Activated B cell treated with CpG ODN at 0.5 μM for 24 hours (primary cell): ENCODE measurements around the gene CHMP1A. TPM values are rescaled to one million over a fixed set of nuclear protein-coding genes. Genes with fewer than 3 reads are reported as not detected.
A peak's percentile ranks its signal among the peaks of the same experiment; 100 is the strongest.
"Not testable (repeated sequence)": the region's sequence is repeated elsewhere in the genome, so short reads cannot be mapped to it uniquely, and the experiment has no call there.

Source experiments
- ATAC-seq: fragments of 200-7000 bp; cut with Tn5 transposase; one replicate; pipeline ENCODE4 v1.10.0; 2021; ENCODE audit warnings: low read depth, mild to moderate bottlenecking, moderate library complexity
- CTCF ChIA-PET: fragments of 350-600 bp; sonication (Branson Sonifier 250); formaldehyde crosslinking; loops from one replicate; lab custom pipeline; 2021; ENCODE audit warnings: antibody characterized with exemption; lab: Charles Lee
- POLR2A ChIA-PET: fragments of 350-600 bp; sonication (Branson Sonifier 250); formaldehyde crosslinking; loops from one replicate; lab custom pipeline; 2021; ENCODE audit warnings: antibody characterized with exemption; lab: Charles Lee
- DNase-seq: peaks from one replicate; pipeline ENCODE4 v3.0.0; 2022
- H3K27ac Mint-ChIP-seq: one replicate; pipeline ENCODE4 v1.8.0; 2020; ENCODE audit warnings: mixed read lengths
- H3K27me3 Mint-ChIP-seq: one replicate; pipeline ENCODE4 v1.8.0; 2021; ENCODE audit warnings: mixed read lengths
- H3K36me3 Mint-ChIP-seq: one replicate; pipeline ENCODE4 v1.8.0; 2021; ENCODE audit warnings: low read depth, mixed read lengths
- H3K4me1 Mint-ChIP-seq: one replicate; pipeline ENCODE4 v1.8.0; 2021; ENCODE audit warnings: mixed read lengths
- H3K4me3 Mint-ChIP-seq: one replicate; pipeline ENCODE4 v1.8.0; 2020; ENCODE audit warnings: mild to moderate bottlenecking, mixed read lengths
- H3K9me3 Mint-ChIP-seq: one replicate; pipeline ENCODE4 v1.8.0; 2020; ENCODE audit warnings: mixed read lengths
- intact Hi-C: fragments of 100-400 bp; cut with micrococcal nuclease; formaldehyde crosslinking; loops from one replicate; pipeline ENCODE4 v1.15.1; 2024
- total RNA-seq: library from RNA; stranded (reverse); gene quantifications from 2 replicates; pipeline ENCODE4 v1.2.3, GENCODE V29; 2022
- TF ChIP-seq, protein P1 (sequence below): fragments of 200-600 bp; IDR thresholded peaks from one replicate; pipeline ENCODE4 v1.8.0; 2022; ENCODE audit warnings: antibody characterized with exemption, mild to moderate bottlenecking

CHMP1A gene
- total RNA-seq, 1 donor from 2014 or later, result 98.7 TPM

DNA sequence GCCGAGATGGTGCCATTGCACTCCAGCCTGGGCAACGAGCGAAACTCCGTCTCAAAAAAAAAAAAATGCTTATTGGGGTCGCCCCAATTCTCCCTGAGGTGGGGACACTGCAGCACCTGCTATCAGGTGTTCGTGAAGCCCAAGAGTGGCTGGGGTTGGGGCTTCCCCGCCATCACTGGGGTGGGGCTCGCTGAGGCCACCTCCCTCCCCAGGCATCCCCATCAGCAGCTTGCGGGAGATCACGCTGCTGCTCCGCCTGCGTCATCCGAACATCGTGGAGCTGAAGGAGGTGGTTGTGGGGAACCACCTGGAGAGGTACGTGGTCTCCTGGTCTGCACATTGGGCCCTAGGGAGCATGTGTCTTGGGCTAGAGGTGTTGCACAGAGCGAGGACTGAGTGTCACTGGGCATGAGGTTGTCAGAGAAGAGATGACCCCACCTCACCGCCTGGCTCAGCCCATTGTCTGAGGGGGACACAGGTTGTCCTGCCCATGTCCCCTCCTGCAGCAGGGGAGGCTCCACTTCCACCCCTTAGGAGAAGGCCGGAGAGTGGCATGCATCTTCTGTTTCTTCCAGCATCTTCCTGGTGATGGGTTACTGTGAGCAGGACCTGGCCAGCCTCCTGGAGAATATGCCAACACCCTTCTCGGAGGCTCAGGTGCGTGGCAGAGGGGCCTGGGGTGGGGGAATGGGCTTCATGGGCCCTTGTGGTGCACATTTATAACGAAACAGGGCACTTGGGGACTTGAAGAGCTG, 33.9 kb upstream of the CHMP1A start:
- Mint-ChIP-seq H3K4me1 (peaks cover 22% of the 10 kb centered on the region), H3K9me3 (no peaks in the 10 kb centered on the region), H3K27me3 (no peaks in the 10 kb centered on the region), H3K4me3 (no peak overlapping the region), H3K27ac (no peak overlapping the region), H3K36me3 (peaks cover 46% of the 10 kb centered on the region)
- no peak for ATAC-seq
- CTCF ChIA-PET, result no interaction called here
- DNase-seq, result no peak
- POLR2A ChIA-PET, result no interaction called here
- intact Hi-C loops, result no loop called here
- TF ChIP-seq, protein P1, sequence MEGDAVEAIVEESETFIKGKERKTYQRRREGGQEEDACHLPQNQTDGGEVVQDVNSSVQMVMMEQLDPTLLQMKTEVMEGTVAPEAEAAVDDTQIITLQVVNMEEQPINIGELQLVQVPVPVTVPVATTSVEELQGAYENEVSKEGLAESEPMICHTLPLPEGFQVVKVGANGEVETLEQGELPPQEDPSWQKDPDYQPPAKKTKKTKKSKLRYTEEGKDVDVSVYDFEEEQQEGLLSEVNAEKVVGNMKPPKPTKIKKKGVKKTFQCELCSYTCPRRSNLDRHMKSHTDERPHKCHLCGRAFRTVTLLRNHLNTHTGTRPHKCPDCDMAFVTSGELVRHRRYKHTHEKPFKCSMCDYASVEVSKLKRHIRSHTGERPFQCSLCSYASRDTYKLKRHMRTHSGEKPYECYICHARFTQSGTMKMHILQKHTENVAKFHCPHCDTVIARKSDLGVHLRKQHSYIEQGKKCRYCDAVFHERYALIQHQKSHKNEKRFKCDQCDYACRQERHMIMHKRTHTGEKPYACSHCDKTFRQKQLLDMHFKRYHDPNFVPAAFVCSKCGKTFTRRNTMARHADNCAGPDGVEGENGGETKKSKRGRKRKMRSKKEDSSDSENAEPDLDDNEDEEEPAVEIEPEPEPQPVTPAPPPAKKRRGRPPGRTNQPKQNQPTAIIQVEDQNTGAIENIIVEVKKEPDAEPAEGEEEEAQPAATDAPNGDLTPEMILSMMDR, result no peak

DNA sequence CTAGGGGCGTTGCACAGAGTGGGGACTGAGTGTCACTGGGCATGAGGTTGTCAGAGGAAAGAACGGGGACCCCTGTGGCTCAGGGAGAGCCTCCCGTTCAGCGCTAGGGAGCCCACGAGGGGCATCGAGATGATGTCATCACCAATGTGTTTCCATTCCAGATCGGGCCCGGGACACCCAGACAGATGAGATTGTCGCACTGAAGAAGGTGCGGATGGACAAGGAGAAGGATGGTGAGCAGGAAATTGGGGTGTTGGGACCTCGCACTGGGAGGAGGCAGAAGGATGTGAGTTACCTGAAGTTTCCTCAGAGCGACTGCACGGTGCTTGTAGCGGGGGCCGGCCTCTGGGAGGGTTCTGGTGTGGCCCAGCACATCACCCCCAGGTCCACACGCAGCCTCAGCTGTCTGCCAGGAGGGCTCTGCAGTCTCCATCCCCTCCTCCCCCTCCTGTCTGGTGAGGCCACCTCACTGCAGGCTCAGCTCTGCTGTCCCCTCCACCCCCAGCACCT, 32.9 kb upstream of the CHMP1A start:
- ChIA-PET CTCF (no interaction called here), POLR2A (no interaction called here)
- ATAC-seq, result no peak
- Mint-ChIP-seq H3K4me3 (no peak overlapping the region), H3K27me3 (no peaks in the 10 kb centered on the region), H3K36me3 (peaks cover 43% of the 10 kb centered on the region), H3K27ac (no peak overlapping the region), H3K4me1 (peaks cover 24% of the 10 kb centered on the region), H3K9me3 (no peaks in the 10 kb centered on the region)
- intact Hi-C loops, result no loop called here
- no peak for DNase-seq
- TF ChIP-seq, protein P1, result no peak

DNA sequence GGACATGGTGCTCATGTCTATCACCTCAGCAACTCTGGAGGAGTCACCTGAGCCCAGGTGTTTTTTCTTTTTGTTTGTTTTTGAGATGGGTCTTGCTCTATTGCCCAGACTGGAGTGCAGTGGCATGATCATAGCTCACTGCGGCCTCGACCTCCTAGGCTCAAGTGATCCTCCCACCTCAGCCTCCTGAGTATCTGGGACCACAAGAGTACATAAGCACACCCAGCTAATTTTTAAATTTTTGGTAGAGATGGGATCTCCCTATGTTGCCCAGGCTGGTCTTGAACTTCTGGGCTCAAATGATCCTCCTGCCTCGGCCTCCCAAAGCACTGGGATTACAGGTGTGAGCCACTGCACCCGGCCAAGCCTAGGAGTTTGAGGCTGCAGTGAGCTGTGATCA, 32.1 kb upstream of the CHMP1A start:
- POLR2A ChIA-PET, result interaction anchor here (0.8 kb wide), 1 partner anchor 11 kb away, joined by 3 read pairs; no protein-coding TSS in a partner anchor
- not testable (repeated sequence) for H3K27ac Mint-ChIP-seq

DNA sequence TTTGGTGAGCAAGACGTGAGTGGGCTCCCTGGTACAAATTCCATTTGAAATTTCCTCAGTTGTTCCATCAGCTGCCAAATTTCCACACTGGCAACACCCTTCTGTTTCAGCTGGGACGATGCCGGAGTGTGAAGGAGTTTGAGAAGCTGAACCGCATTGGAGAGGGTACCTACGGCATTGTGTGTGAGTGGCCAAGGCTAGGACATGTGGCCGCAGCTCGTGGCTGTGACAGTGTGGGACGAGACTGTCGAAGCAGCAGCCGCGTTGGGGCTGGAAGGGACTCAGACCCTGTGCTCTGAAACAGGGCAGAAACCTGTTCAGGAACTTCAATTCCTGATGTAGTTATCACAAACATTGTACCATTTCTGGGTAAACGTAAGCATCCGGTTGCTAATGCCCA, 31.6 kb upstream of the CHMP1A start:
- peaks cover 24% of the 10 kb centered on the region for H3K4me1 Mint-ChIP-seq
- H3K36me3 Mint-ChIP-seq, result peaks cover 36% of the 10 kb centered on the region
- CTCF ChIA-PET, result interaction anchor here (1.2 kb wide), 1 partner anchor 11 kb away, joined by 4 read pairs; no protein-coding TSS in a partner anchor
- no peaks in the 10 kb centered on the region for H3K9me3 Mint-ChIP-seq
- H3K4me3 Mint-ChIP-seq, result no peak overlapping the region
- TF ChIP-seq, protein P1, result no peak
- no peak overlapping the region for H3K27ac Mint-ChIP-seq
- ATAC-seq, result no peak
- intact Hi-C loops, result loop anchor here (5.0 kb wide), 1 partner anchor 183 kb away; the partner anchor contains the start of gene TCF25
- DNase-seq, result no peak
- H3K27me3 Mint-ChIP-seq, result no peaks in the 10 kb centered on the region
- POLR2A ChIA-PET, result interaction anchor here (0.8 kb wide), 1 partner anchor 11 kb away, joined by 3 read pairs; no protein-coding TSS in a partner anchor

More for the DNA sequence above, 32.1 kb upstream of the CHMP1A start:
- not testable (repeated sequence) for H3K27me3 Mint-ChIP-seq, H3K9me3 Mint-ChIP-seq, DNase-seq, ATAC-seq, H3K4me3 Mint-ChIP-seq
- intact Hi-C loops, result loop anchor here (5.0 kb wide), 1 partner anchor 183 kb away; the partner anchor contains the start of gene TCF25
- peaks cover 36% of the 10 kb centered on the region for H3K36me3 Mint-ChIP-seq
- CTCF ChIA-PET, result interaction anchor here (1.2 kb wide), 1 partner anchor 11 kb away, joined by 4 read pairs; no protein-coding TSS in a partner anchor
- peaks cover 24% of the 10 kb centered on the region for H3K4me1 Mint-ChIP-seq

DNA sequence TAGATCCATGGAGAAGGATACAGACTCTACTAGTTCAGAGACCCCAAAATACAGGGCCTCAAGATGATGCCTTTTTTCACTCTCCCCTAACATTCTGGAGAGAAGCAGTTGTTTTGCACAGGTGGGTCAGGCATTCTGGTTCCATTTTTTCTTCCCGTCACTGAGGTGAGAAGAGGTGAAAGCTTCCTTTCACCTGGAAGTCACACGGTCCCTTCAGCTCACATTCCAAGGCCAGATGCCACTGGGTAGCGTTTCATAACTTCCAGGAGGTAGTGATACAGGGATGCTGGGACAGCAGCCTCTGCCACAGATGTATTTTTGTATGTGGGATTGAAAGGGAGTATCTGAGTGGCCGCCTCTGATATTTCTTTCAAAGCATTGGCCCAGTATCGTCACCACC, 30.9 kb upstream of the CHMP1A start:
- no peak for DNase-seq
- ChIA-PET CTCF (no interaction called here), POLR2A (interaction anchor here (0.7 kb wide), 1 partner anchor 27 kb away, joined by 5 read pairs; no protein-coding TSS in a partner anchor)
- Mint-ChIP-seq H3K27me3 (no peaks in the 10 kb centered on the region), H3K4me3 (peak overlapping the region; percentile 28), H3K27ac (no peak overlapping the region), H3K4me1 (peaks cover 18% of the 10 kb centered on the region), H3K36me3 (peaks cover 28% of the 10 kb centered on the region), H3K9me3 (no peaks in the 10 kb centered on the region)
- intact Hi-C loops, result loop anchor here (5.0 kb wide), 1 partner anchor 184 kb away; the partner anchor contains the start of gene TCF25
- TF ChIP-seq, protein P1, result no peak
- ATAC-seq, result no peak
